Liver (tissue), 9 donors: Measurements from ENCODE around the gene PCDH15. TPM values are rescaled to one million over a fixed set of nuclear protein-coding genes. Genes with fewer than 3 reads are reported as not detected.

ENCODE experiments used
- DNase-seq: peaks from one replicate; pipeline ENCODE4 v3.0.0-alpha.2; 2017; ENCODE audit warnings: low spot score
- H3K27ac ChIP-seq, 2 donors: one replicate each; pipeline ENCODE4 v1.7.0; 2013; ENCODE audit warnings: inconsistent platforms in 2 of 2, low read length in 2 of 2, control low read depth in 1 of 2, low read depth in 1 of 2, mild to moderate bottlenecking in 1 of 2
- H3K27me3 ChIP-seq, 4 donors: one replicate each; pipeline versions ENCODE4 v1.6.1 to v1.7.0; 2013; ENCODE audit warnings: low read length in 3 of 4, inconsistent platforms in 1 of 4, mild to moderate bottlenecking in 1 of 4, moderate library complexity in 1 of 4; ENCODE audit not compliant: control insufficient read depth in 4 of 4, insufficient read depth in 4 of 4
- H3K36me3 ChIP-seq, 4 donors: one replicate each; pipeline versions ENCODE4 v1.6.1 to v1.7.0; 2013; ENCODE audit warnings: low read length in 3 of 4, mild to moderate bottlenecking in 3 of 4, low read depth in 1 of 4, moderate library complexity in 1 of 4; ENCODE audit not compliant: control insufficient read depth in 4 of 4, insufficient read depth in 3 of 4
- H3K4me1 ChIP-seq, 4 donors: one replicate each; pipeline versions ENCODE4 v1.6.1 to v1.7.0; 2013; ENCODE audit warnings: low read length in 3 of 4, mild to moderate bottlenecking in 3 of 4, moderate library complexity in 1 of 4; ENCODE audit not compliant: control insufficient read depth in 4 of 4, insufficient read depth in 4 of 4
- H3K4me3 ChIP-seq, 3 donors: one replicate each; pipeline versions ENCODE4 v1.6.1 to v1.7.0; 2013; ENCODE audit warnings: low read length in 3 of 3, control low read depth in 1 of 3, low read depth in 1 of 3, mild to moderate bottlenecking in 1 of 3
- H3K9ac ChIP-seq, 2 donors: one replicate each; pipeline ENCODE4 v1.7.0; 2013; ENCODE audit warnings: low read length in 2 of 2, mild to moderate bottlenecking in 2 of 2, moderate library complexity in 2 of 2, control low read depth in 1 of 2, low read depth in 1 of 2
- H3K9me3 ChIP-seq, 4 donors: one replicate each; pipeline versions ENCODE4 v1.6.1 to v1.7.0; 2013; ENCODE audit warnings: low read length in 3 of 4; ENCODE audit not compliant: control insufficient read depth in 4 of 4
- EGR1 ChIP-seq, 2 donors: IDR thresholded peaks; 2 replicates each; pipeline ENCODE4 v1.6.1; 2016 to 2018; ENCODE audit warnings: antibody characterized with exemption in 2 of 2, low read depth in 2 of 2
- FOXA1 ChIP-seq: IDR thresholded peaks from 2 replicates; pipeline ENCODE4 v1.6.1; 2016; ENCODE audit warnings: antibody characterized with exemption
- FOXA2 ChIP-seq: IDR thresholded peaks from 2 replicates; pipeline ENCODE4 v1.6.1; 2016; ENCODE audit warnings: antibody characterized with exemption
- GABPA ChIP-seq, 2 donors: IDR thresholded peaks in 1 of 2; conservative IDR thresholded peaks in 1 of 2; 2 replicates each; pipeline ENCODE4 v1.6.1; 2016; ENCODE audit warnings: antibody characterized with exemption in 2 of 2, mild to moderate bottlenecking in 1 of 2, moderate library complexity in 1 of 2
- HNF4A ChIP-seq, 2 donors: conservative IDR thresholded peaks; 2 replicates each; pipeline ENCODE4 v1.6.1; 2016; ENCODE audit warnings: antibody characterized with exemption in 2 of 2, mild to moderate bottlenecking in 2 of 2
- HNF4G ChIP-seq: IDR thresholded peaks from 2 replicates; pipeline ENCODE4 v1.6.1; 2016; ENCODE audit warnings: antibody characterized with exemption
- JUND ChIP-seq, 2 donors: IDR thresholded peaks; 2 replicates each; pipeline ENCODE4 v1.6.1; 2016; ENCODE audit warnings: antibody characterized with exemption in 2 of 2
- NR2F2 ChIP-seq: IDR thresholded peaks from 2 replicates; pipeline ENCODE4 v1.6.1; 2016; ENCODE audit warnings: antibody characterized with exemption
- RAD21 ChIP-seq, 2 donors: IDR thresholded peaks; 2 replicates each; pipeline ENCODE4 v1.6.1; 2016; ENCODE audit warnings: antibody characterized with exemption in 2 of 2, mild to moderate bottlenecking in 2 of 2
- RXRA ChIP-seq, 2 donors: IDR thresholded peaks; 2 replicates each; pipeline ENCODE4 v1.6.1; 2017 to 2018; ENCODE audit warnings: antibody characterized with exemption in 2 of 2, mild to moderate bottlenecking in 1 of 2
- SP1 ChIP-seq: IDR thresholded peaks from 2 replicates; pipeline ENCODE4 v1.6.1; 2018; ENCODE audit warnings: antibody characterized with exemption, mild to moderate bottlenecking
- TAF1 ChIP-seq: conservative IDR thresholded peaks from 2 replicates; pipeline ENCODE4 v1.6.1; 2016; ENCODE audit warnings: antibody characterized with exemption, mild to moderate bottlenecking
- YY1 ChIP-seq: IDR thresholded peaks from 2 replicates; pipeline ENCODE4 v1.6.1; 2016; ENCODE audit warnings: antibody characterized with exemption, mild to moderate bottlenecking
- WGBS: extraction: QIAGEN DNeasy Blood & Tissue Kit; methylation state at CpG from one replicate; pipeline ENCODE4 v1.1.7; 2013; 5-methylcytosine and 5-hydroxymethylcytosine counted together
- polyA plus RNA-seq, 2 donors: library from polyadenylated mRNA; stranded (reverse) in 1 of 2; unstranded in 1 of 2; fragments of 200-250 nt in 1 of 2; fragments of >200 nt in 1 of 2; fragmentation: Nextera tagmentation in 1 of 2; extraction: Ambion mirVana in 1 of 2; gene quantifications; one replicate each; pipeline versions ENCODE4 v1.2.1 to v1.2.3, GENCODE V29; 2013 to 2015
- total RNA-seq, 2 donors: library from RNA; depleted of rRNA; stranded (reverse); fragments of >200 nt; gene quantifications; one replicate each; pipeline ENCODE4 v1.2.3, GENCODE V29; 2014
- TF ChIP-seq, protein P1 (sequence below): fragments of 150-350 bp; IDR thresholded peaks from 2 replicates; pipeline ENCODE4 v1.5.1; 2017; ENCODE audit warnings: improper control_type of control experiment, low read depth, low read length; ENCODE audit not compliant: missing input control
- TF ChIP-seq, protein P2 (sequence below): IDR thresholded peaks from 2 replicates; pipeline ENCODE4 v1.6.1; 2016; ENCODE audit warnings: antibody characterized with exemption
- TF ChIP-seq, protein P3 (sequence below): IDR thresholded peaks from 2 replicates; pipeline ENCODE4 v1.6.1; 2016; ENCODE audit warnings: antibody characterized with exemption
- TF ChIP-seq, protein P4 (sequence below): IDR thresholded peaks from 2 replicates; pipeline ENCODE4 v1.6.1; 2016; ENCODE audit warnings: antibody characterized with exemption
- TF ChIP-seq, protein P5 (sequence below): IDR thresholded peaks from 2 replicates; pipeline ENCODE4 v1.6.1; 2016; ENCODE audit warnings: antibody characterized with exemption, mild to moderate bottlenecking
- donor health status: healthy.
- donor health status: healthy.
- donor health status: healthy.
- donor health status: healthy.
- donor health status: healthy.

Gene PCDH15
- total and polyA plus RNA-seq, 4 donors = 0.05 TPM; not detected in 3

DNA sequence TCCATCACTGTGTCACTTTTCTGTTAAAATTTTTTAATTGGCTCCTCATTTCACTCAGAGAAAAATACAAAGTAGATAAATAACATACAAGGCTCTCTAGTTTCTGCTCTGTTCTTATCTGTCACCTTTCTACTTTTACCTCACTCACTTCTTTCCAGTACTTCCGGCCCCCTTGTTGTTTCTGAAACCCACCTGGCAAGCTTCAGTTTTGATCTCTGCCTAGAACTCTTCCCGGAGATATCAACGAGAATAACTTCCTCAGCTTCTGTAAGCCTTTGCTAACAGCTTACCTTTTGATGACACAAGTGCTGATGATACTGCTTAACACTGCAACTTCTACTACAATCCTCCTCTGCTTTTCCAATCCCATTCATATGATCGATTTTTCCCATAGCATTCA is 566.2 kb downstream of the PCDH15 start:
- Histone ChIP-seq H3K9me3 (peaks cover 0 to 5% (median under 1%) of the 10 kb centered on the region in 4 donors), H3K4me1 (no peaks in the 10 kb centered on the region), H3K9ac (no peak overlapping the region), H3K27me3 (no peaks in the 10 kb centered on the region), H3K4me3 (no peak overlapping the region), H3K27ac (no peak overlapping the region), H3K36me3 (no peaks in the 10 kb centered on the region)
- no peak for TF ChIP-seq EGR1 (IDR thresholded peaks at IDR 0.05; ENCODE audit: low read depth in 2 of 2)
- no peak for TF ChIP-seq RXRA (IDR thresholded peaks at IDR 0.05)
- TF ChIP-seq, protein P1, sequence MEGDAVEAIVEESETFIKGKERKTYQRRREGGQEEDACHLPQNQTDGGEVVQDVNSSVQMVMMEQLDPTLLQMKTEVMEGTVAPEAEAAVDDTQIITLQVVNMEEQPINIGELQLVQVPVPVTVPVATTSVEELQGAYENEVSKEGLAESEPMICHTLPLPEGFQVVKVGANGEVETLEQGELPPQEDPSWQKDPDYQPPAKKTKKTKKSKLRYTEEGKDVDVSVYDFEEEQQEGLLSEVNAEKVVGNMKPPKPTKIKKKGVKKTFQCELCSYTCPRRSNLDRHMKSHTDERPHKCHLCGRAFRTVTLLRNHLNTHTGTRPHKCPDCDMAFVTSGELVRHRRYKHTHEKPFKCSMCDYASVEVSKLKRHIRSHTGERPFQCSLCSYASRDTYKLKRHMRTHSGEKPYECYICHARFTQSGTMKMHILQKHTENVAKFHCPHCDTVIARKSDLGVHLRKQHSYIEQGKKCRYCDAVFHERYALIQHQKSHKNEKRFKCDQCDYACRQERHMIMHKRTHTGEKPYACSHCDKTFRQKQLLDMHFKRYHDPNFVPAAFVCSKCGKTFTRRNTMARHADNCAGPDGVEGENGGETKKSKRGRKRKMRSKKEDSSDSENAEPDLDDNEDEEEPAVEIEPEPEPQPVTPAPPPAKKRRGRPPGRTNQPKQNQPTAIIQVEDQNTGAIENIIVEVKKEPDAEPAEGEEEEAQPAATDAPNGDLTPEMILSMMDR = no peak
- TF ChIP-seq, protein P2, sequence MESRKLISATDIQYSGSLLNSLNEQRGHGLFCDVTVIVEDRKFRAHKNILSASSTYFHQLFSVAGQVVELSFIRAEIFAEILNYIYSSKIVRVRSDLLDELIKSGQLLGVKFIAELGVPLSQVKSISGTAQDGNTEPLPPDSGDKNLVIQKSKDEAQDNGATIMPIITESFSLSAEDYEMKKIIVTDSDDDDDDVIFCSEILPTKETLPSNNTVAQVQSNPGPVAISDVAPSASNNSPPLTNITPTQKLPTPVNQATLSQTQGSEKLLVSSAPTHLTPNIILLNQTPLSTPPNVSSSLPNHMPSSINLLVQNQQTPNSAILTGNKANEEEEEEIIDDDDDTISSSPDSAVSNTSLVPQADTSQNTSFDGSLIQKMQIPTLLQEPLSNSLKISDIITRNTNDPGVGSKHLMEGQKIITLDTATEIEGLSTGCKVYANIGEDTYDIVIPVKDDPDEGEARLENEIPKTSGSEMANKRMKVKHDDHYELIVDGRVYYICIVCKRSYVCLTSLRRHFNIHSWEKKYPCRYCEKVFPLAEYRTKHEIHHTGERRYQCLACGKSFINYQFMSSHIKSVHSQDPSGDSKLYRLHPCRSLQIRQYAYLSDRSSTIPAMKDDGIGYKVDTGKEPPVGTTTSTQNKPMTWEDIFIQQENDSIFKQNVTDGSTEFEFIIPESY = no peak
- TF ChIP-seq GABPA (IDR thresholded peaks at IDR 0.05 in 1 of 2, conservative IDR thresholded peaks at IDR 0.05 in 1 of 2) = no peak
- no peak for TF ChIP-seq NR2F2
- TF ChIP-seq HNF4A (conservative IDR thresholded peaks at IDR 0.05) = no peak
- no peak for TF ChIP-seq FOXA2
- TF ChIP-seq RAD21 (IDR thresholded peaks at IDR 0.05) = no peak
- TF ChIP-seq, protein P3, sequence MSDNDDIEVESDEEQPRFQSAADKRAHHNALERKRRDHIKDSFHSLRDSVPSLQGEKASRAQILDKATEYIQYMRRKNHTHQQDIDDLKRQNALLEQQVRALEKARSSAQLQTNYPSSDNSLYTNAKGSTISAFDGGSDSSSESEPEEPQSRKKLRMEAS = no peak
- TF ChIP-seq HNF4G = no peak
- no peak for TF ChIP-seq JUND (IDR thresholded peaks at IDR 0.05)
- TF ChIP-seq SP1 = no peak
- TF ChIP-seq, protein P4, sequence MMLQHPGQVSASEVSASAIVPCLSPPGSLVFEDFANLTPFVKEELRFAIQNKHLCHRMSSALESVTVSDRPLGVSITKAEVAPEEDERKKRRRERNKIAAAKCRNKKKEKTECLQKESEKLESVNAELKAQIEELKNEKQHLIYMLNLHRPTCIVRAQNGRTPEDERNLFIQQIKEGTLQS = no peak
- no peak for TF ChIP-seq FOXA1
- no peak for TF ChIP-seq YY1
- TF ChIP-seq, protein P5, sequence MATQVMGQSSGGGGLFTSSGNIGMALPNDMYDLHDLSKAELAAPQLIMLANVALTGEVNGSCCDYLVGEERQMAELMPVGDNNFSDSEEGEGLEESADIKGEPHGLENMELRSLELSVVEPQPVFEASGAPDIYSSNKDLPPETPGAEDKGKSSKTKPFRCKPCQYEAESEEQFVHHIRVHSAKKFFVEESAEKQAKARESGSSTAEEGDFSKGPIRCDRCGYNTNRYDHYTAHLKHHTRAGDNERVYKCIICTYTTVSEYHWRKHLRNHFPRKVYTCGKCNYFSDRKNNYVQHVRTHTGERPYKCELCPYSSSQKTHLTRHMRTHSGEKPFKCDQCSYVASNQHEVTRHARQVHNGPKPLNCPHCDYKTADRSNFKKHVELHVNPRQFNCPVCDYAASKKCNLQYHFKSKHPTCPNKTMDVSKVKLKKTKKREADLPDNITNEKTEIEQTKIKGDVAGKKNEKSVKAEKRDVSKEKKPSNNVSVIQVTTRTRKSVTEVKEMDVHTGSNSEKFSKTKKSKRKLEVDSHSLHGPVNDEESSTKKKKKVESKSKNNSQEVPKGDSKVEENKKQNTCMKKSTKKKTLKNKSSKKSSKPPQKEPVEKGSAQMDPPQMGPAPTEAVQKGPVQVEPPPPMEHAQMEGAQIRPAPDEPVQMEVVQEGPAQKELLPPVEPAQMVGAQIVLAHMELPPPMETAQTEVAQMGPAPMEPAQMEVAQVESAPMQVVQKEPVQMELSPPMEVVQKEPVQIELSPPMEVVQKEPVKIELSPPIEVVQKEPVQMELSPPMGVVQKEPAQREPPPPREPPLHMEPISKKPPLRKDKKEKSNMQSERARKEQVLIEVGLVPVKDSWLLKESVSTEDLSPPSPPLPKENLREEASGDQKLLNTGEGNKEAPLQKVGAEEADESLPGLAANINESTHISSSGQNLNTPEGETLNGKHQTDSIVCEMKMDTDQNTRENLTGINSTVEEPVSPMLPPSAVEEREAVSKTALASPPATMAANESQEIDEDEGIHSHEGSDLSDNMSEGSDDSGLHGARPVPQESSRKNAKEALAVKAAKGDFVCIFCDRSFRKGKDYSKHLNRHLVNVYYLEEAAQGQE = no peak
- TF ChIP-seq TAF1 = no peak
- DNase-seq = no peak
- WGBS = 63% methylated on average over 4 of the region's 4 CpGs
